ENCODE measurements around the gene PARD3B.

Gene PARD3B

GRCh38 chr2:204718607-204719006, 173.3 kb downstream of the PARD3B start:
- no peak for DNase-seq (ENCODE audit: low spot score)
- no peak for ATAC-seq (ENCODE audit: low read depth)
- Histone ChIP-seq H3K27me3 (ENCODE audit: insufficient read depth, poor library complexity, severe bottlenecking) (no peaks in the 10 kb centered on the region), H3K27ac (ENCODE audit: poor library complexity, severe bottlenecking) (no peak overlapping the region), H3K4me1 (ENCODE audit: insufficient read depth, poor library complexity, severe bottlenecking) (no peaks in the 10 kb centered on the region), H3K9me3 (ENCODE audit: severe bottlenecking) (no peaks in the 10 kb centered on the region), H3K36me3 (ENCODE audit: low read depth) (no peaks in the 10 kb centered on the region), H3K4me3 (ENCODE audit: severe bottlenecking) (no peak overlapping the region)
- TF ChIP-seq, protein P1, sequence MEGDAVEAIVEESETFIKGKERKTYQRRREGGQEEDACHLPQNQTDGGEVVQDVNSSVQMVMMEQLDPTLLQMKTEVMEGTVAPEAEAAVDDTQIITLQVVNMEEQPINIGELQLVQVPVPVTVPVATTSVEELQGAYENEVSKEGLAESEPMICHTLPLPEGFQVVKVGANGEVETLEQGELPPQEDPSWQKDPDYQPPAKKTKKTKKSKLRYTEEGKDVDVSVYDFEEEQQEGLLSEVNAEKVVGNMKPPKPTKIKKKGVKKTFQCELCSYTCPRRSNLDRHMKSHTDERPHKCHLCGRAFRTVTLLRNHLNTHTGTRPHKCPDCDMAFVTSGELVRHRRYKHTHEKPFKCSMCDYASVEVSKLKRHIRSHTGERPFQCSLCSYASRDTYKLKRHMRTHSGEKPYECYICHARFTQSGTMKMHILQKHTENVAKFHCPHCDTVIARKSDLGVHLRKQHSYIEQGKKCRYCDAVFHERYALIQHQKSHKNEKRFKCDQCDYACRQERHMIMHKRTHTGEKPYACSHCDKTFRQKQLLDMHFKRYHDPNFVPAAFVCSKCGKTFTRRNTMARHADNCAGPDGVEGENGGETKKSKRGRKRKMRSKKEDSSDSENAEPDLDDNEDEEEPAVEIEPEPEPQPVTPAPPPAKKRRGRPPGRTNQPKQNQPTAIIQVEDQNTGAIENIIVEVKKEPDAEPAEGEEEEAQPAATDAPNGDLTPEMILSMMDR (IDR thresholded peaks at IDR 0.05; ENCODE audit: poor library complexity, severe bottlenecking), result no peak

- no peaks in the 10 kb centered on the region for H3K36me3 ChIP-seq (ENCODE audit: low read depth)
- no peaks in the 10 kb centered on the region for H3K4me1 ChIP-seq (ENCODE audit: insufficient read depth, poor library complexity, severe bottlenecking)
- no peaks in the 10 kb centered on the region for H3K9me3 ChIP-seq (ENCODE audit: severe bottlenecking)
- H3K27ac ChIP-seq (ENCODE audit: poor library complexity, severe bottlenecking), result no peak overlapping the region
- TF ChIP-seq, protein P1 (IDR thresholded peaks at IDR 0.05; ENCODE audit: poor library complexity, severe bottlenecking), result no peak
- no peak for DNase-seq (ENCODE audit: low spot score)
- no peak overlapping the region for H3K4me3 ChIP-seq (ENCODE audit: severe bottlenecking)
- ATAC-seq (ENCODE audit: low read depth), result no peak
- H3K27me3 ChIP-seq (ENCODE audit: insufficient read depth, poor library complexity, severe bottlenecking), result no peaks in the 10 kb centered on the region
These were observed 175.6 kb downstream of the PARD3B start for GRCh38 chr2:204720874-204721273.

GRCh38 chr2:204722207-204722606, 176.9 kb downstream of the PARD3B start:
- DNase-seq (ENCODE audit: low spot score) (no peak), ATAC-seq (ENCODE audit: low read depth) (no peak)
- H3K4me3 ChIP-seq (ENCODE audit: severe bottlenecking), result no peak overlapping the region
- no peak overlapping the region for H3K27ac ChIP-seq (ENCODE audit: poor library complexity, severe bottlenecking)
- no peaks in the 10 kb centered on the region for H3K36me3 ChIP-seq (ENCODE audit: low read depth)
- H3K9me3 ChIP-seq (ENCODE audit: severe bottlenecking), result no peaks in the 10 kb centered on the region
- TF ChIP-seq, protein P1 (IDR thresholded peaks at IDR 0.05; ENCODE audit: poor library complexity, severe bottlenecking), result no peak
- no peaks in the 10 kb centered on the region for H3K27me3 ChIP-seq (ENCODE audit: insufficient read depth, poor library complexity, severe bottlenecking)
- H3K4me1 ChIP-seq (ENCODE audit: insufficient read depth, poor library complexity, severe bottlenecking), result no peaks in the 10 kb centered on the region

- Histone ChIP-seq H3K27me3 (ENCODE audit: insufficient read depth, poor library complexity, severe bottlenecking) (no peaks in the 10 kb centered on the region), H3K27ac (ENCODE audit: poor library complexity, severe bottlenecking) (no peak overlapping the region), H3K4me1 (ENCODE audit: insufficient read depth, poor library complexity, severe bottlenecking) (no peaks in the 10 kb centered on the region), H3K36me3 (ENCODE audit: low read depth) (no peaks in the 10 kb centered on the region), H3K4me3 (ENCODE audit: severe bottlenecking) (no peak overlapping the region), H3K9me3 (ENCODE audit: severe bottlenecking) (no peaks in the 10 kb centered on the region)
- ATAC-seq (ENCODE audit: low read depth) (no peak), DNase-seq (ENCODE audit: low spot score) (no peak)
- TF ChIP-seq, protein P1 (IDR thresholded peaks at IDR 0.05; ENCODE audit: poor library complexity, severe bottlenecking), result no peak
These were observed 177.4 kb downstream of the PARD3B start for GRCh38 chr2:204722691-204723090.

- H3K36me3 ChIP-seq (ENCODE audit: low read depth), result no peaks in the 10 kb centered on the region
- ATAC-seq (ENCODE audit: low read depth) (no peak), DNase-seq (ENCODE audit: low spot score) (no peak)
- no peak overlapping the region for H3K4me3 ChIP-seq (ENCODE audit: severe bottlenecking)
- H3K27me3 ChIP-seq (ENCODE audit: insufficient read depth, poor library complexity, severe bottlenecking), result no peaks in the 10 kb centered on the region
- H3K27ac ChIP-seq (ENCODE audit: poor library complexity, severe bottlenecking), result no peak overlapping the region
- TF ChIP-seq, protein P1 (IDR thresholded peaks at IDR 0.05; ENCODE audit: poor library complexity, severe bottlenecking), result no peak
- H3K4me1 ChIP-seq (ENCODE audit: insufficient read depth, poor library complexity, severe bottlenecking), result no peaks in the 10 kb centered on the region
- no peaks in the 10 kb centered on the region for H3K9me3 ChIP-seq (ENCODE audit: severe bottlenecking)
These were observed 180.6 kb downstream of the PARD3B start for GRCh38 chr2:204725693-204726360.
